Measurements from ENCODE around the gene GARIN1A. TPM values are rescaled to one million over a fixed set of nuclear protein-coding genes. Genes with fewer than 3 reads are reported as not detected.

GARIN1A gene
- total and polyA plus RNA-seq, 2 donors (not counting 1 experiment from before 2014, with no cell fraction given), result 0.70 to 2.2 TPM

DNA sequence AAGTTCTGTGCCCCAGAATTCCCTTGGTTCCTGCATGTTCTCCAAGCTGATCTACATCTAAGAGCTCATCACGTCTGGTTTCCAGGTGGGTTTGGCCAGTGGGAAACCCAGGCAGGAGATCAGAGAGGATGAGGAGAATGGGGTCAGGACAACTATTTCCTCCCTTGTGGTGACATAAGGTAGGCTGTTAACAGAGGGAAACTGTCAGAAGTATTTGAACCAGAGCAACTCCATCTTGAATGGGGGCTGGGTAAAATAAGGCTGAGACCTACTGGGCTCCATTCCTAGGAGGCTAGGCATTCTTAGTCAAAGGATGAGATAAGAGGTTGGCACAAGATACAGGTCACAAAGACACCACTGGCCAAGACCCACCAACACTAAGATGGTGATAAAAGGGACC lies 19.1 kb downstream of the GARIN1A start:
- no peaks in the 10 kb centered on the region for H3K9me3 ChIP-seq (ENCODE audit: control extremely low read depth in 1 of 3, control insufficient read depth in 2 of 3, insufficient read depth in 1 of 3, low read length in 2 of 3)
- intact Hi-C loops (cut with micrococcal nuclease), result no loop called here
- no peak overlapping the region for H3K4me2 ChIP-seq (replicated peaks; ENCODE audit: low read depth, low read length, poor library complexity, severe bottlenecking)
- H3K9ac ChIP-seq (ENCODE audit: low read length), result no peak overlapping the region
- H2AFZ ChIP-seq (ENCODE audit: insufficient read depth, low read depth, low read length, poor library complexity, severe bottlenecking), result no peak overlapping the region
- peaks cover 0 to 10% (median under 1%) of the 10 kb centered on the region in 4 experiments for H3K27me3 ChIP-seq (replicated peaks in 1 of 4; ENCODE audit: control extremely low read depth in 1 of 4, control insufficient read depth in 3 of 4, insufficient read depth in 4 of 4, low read length in 3 of 4)
- no peaks in the 10 kb centered on the region for H3K9me3 Mint-ChIP-seq (ENCODE audit: insufficient read depth)
- no peak overlapping the region for H3K27ac ChIP-seq (ENCODE audit: low read length in 2 of 2)
- TF ChIP-seq, protein P1, sequence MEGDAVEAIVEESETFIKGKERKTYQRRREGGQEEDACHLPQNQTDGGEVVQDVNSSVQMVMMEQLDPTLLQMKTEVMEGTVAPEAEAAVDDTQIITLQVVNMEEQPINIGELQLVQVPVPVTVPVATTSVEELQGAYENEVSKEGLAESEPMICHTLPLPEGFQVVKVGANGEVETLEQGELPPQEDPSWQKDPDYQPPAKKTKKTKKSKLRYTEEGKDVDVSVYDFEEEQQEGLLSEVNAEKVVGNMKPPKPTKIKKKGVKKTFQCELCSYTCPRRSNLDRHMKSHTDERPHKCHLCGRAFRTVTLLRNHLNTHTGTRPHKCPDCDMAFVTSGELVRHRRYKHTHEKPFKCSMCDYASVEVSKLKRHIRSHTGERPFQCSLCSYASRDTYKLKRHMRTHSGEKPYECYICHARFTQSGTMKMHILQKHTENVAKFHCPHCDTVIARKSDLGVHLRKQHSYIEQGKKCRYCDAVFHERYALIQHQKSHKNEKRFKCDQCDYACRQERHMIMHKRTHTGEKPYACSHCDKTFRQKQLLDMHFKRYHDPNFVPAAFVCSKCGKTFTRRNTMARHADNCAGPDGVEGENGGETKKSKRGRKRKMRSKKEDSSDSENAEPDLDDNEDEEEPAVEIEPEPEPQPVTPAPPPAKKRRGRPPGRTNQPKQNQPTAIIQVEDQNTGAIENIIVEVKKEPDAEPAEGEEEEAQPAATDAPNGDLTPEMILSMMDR (IDR thresholded peaks at IDR 0.05), result no peak
- TF ChIP-seq EZH2 (IDR thresholded peaks at IDR 0.05; ENCODE audit: borderline replicate concordance, insufficient read depth, low read depth, low read length, poor library complexity, severe bottlenecking), result no peak
- ChIA-PET CTCF (no interaction called here), POLR2A (no interaction called here)
- WGBS (ENCODE audit: insufficient coverage), result 80% methylated on average over 1 of the region's 1 CpG
- ATAC-seq (ENCODE audit: low read depth) (no peak), DNase-seq (no peak)
- H3K36me3 ChIP-seq (replicated peaks in 1 of 2; ENCODE audit: control extremely low read depth in 1 of 2, control insufficient read depth in 1 of 2, extremely low read depth in 1 of 2, insufficient read depth in 2 of 2, low read length in 1 of 2), result no peaks in the 10 kb centered on the region
- H4K20me1 ChIP-seq (ENCODE audit: control insufficient read depth, insufficient read depth, low read length, poor library complexity, severe bottlenecking), result no peaks in the 10 kb centered on the region
- no peak overlapping the region for H3K27ac Mint-ChIP-seq
- H3K4me1 Mint-ChIP-seq, result no peaks in the 10 kb centered on the region
- H3K4me1 ChIP-seq (ENCODE audit: control insufficient read depth in 2 of 2, insufficient read depth in 2 of 2, low read length in 2 of 2), result no peaks in the 10 kb centered on the region
- H3K79me2 ChIP-seq (ENCODE audit: control insufficient read depth, insufficient read depth, low read length), result no peaks in the 10 kb centered on the region
- no peak overlapping the region for H3K4me3 ChIP-seq (ENCODE audit: control extremely low read depth in 1 of 5, extremely low read depth in 1 of 5, insufficient read depth in 1 of 5, low read depth in 2 of 5, low read length in 4 of 5)
- H3K27me3 Mint-ChIP-seq, result peaks cover 18% of the 10 kb centered on the region
- no peak overlapping the region for H3K4me3 Mint-ChIP-seq

DNA sequence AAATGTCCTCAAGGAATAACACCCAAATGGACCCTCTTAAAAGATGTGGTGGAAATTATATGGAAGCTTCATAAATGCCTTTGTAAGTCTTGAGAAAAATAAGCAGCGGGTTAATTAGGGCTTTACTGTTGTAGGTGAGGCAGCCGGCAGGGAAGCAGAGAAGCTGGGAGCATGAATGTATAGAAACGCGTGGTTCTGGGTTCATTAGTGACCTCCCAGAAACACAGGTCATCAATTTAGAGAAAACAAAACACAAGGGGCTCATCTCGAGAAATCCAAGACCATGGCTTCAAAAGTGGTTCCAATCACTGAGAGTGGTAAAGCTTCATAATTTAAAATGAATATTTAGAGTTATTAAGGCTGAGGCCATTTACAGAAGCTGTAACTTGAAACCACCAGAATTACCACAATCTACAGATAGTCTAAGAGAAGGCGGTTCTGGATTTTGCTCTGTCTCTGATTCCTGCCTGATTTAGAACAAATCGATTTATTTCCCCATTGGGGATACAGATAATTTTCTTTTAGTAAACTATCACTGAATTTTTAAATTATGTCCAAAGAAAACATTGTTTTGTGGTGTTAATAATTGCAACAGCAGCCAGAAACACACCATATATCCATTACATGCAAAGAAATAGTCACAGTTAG lies 20.7 kb downstream of the GARIN1A start:
- POLR2A ChIA-PET, result no interaction called here
- peaks cover 24% of the 10 kb centered on the region for H3K27me3 Mint-ChIP-seq
- peaks cover 8 to 11% of the 10 kb centered on the region in 2 donors for H3K4me1 ChIP-seq (ENCODE audit: control insufficient read depth in 2 of 2, insufficient read depth in 2 of 2, low read length in 2 of 2)
- no peak overlapping the region for H2AFZ ChIP-seq (ENCODE audit: insufficient read depth, low read depth, low read length, poor library complexity, severe bottlenecking)
- H3K4me3 Mint-ChIP-seq, result no peak overlapping the region
- no peak overlapping the region for H3K4me2 ChIP-seq (replicated peaks; ENCODE audit: low read depth, low read length, poor library complexity, severe bottlenecking)
- no peaks in the 10 kb centered on the region for H3K9me3 Mint-ChIP-seq (ENCODE audit: insufficient read depth)
- no peak overlapping the region for H3K27ac Mint-ChIP-seq
- intact Hi-C loops (cut with micrococcal nuclease), result no loop called here
- peaks cover 0 to 5% (median 0%) of the 10 kb centered on the region in 3 donors for H3K9me3 ChIP-seq (ENCODE audit: control extremely low read depth in 1 of 3, control insufficient read depth in 2 of 3, insufficient read depth in 1 of 3, low read length in 2 of 3)
- ATAC-seq (ENCODE audit: low read depth) (no peak), DNase-seq (no peak)
- H4K20me1 ChIP-seq (ENCODE audit: control insufficient read depth, insufficient read depth, low read length, poor library complexity, severe bottlenecking), result no peaks in the 10 kb centered on the region
- no peak overlapping the region for H3K9ac ChIP-seq (ENCODE audit: low read length)
- CTCF ChIA-PET, result no interaction called here
- H3K27me3 ChIP-seq (replicated peaks in 1 of 4; ENCODE audit: control extremely low read depth in 1 of 4, control insufficient read depth in 3 of 4, insufficient read depth in 4 of 4, low read length in 3 of 4), result peaks cover 0 to 25% (median 16%) of the 10 kb centered on the region in 4 experiments
- no peaks in the 10 kb centered on the region for H3K79me2 ChIP-seq (ENCODE audit: control insufficient read depth, insufficient read depth, low read length)
- TF ChIP-seq, protein P1 (IDR thresholded peaks at IDR 0.05), result no peak
- TF ChIP-seq EZH2 (IDR thresholded peaks at IDR 0.05; ENCODE audit: borderline replicate concordance, insufficient read depth, low read depth, low read length, poor library complexity, severe bottlenecking), result no peak
- 83% methylated on average over 1 of the region's 7 CpGs for WGBS (ENCODE audit: insufficient coverage)
- H3K4me3 ChIP-seq (ENCODE audit: control extremely low read depth in 1 of 5, extremely low read depth in 1 of 5, insufficient read depth in 1 of 5, low read depth in 2 of 5, low read length in 4 of 5), result no peak overlapping the region
- no peaks in the 10 kb centered on the region for H3K36me3 ChIP-seq (replicated peaks in 1 of 2; ENCODE audit: control extremely low read depth in 1 of 2, control insufficient read depth in 1 of 2, extremely low read depth in 1 of 2, insufficient read depth in 2 of 2, low read length in 1 of 2)
- peaks cover 8% of the 10 kb centered on the region for H3K4me1 Mint-ChIP-seq
- H3K27ac ChIP-seq (ENCODE audit: low read length in 2 of 2), result no peak overlapping the region
